ENCODE results near the gene ERCC5.

DNA sequence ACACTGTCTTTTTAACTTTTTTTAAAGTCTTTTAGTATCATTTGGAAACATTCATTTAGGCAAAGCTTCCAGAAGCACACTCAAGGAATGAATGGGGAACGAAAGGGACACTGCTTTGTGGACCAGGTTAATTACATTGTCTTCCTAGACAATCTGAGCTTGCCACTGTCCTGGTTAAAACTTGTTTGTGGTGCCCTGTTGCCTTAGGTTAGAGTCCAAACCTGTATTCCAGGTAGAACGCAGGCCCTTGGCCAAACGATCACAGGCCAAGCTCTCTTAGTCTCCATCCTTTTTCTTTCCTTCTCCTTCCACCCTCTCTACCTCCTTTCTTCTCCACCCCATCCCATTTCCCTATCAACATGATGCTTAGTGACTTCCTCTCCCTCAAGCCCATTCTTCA, 66.8 kb downstream of the ERCC5 start:
- TF ChIP-seq, protein P1, sequence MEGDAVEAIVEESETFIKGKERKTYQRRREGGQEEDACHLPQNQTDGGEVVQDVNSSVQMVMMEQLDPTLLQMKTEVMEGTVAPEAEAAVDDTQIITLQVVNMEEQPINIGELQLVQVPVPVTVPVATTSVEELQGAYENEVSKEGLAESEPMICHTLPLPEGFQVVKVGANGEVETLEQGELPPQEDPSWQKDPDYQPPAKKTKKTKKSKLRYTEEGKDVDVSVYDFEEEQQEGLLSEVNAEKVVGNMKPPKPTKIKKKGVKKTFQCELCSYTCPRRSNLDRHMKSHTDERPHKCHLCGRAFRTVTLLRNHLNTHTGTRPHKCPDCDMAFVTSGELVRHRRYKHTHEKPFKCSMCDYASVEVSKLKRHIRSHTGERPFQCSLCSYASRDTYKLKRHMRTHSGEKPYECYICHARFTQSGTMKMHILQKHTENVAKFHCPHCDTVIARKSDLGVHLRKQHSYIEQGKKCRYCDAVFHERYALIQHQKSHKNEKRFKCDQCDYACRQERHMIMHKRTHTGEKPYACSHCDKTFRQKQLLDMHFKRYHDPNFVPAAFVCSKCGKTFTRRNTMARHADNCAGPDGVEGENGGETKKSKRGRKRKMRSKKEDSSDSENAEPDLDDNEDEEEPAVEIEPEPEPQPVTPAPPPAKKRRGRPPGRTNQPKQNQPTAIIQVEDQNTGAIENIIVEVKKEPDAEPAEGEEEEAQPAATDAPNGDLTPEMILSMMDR (conservative IDR thresholded peaks at IDR 0.05; ENCODE audit: low read depth, low read length) = no peak
- no peak for TF ChIP-seq EZH2 (IDR thresholded peaks at IDR 0.05; ENCODE audit: borderline replicate concordance, low read depth, low read length, poor library complexity, severe bottlenecking)

All from A673 (cell line).